HG03159 (cell line): ENCODE data around the gene DCLRE1B.
"Not testable (repeated sequence)": the region's sequence is repeated elsewhere in the genome, so short reads cannot be mapped to it uniquely, and the experiment has no call there.

Source experiments
- ATAC-seq: cut with Tn5 transposase; IDR thresholded peaks from one replicate; pipeline ENCODE4 v1.9.1; 2021; ENCODE audit warnings: mild to moderate bottlenecking, moderate library complexity; ENCODE audit not compliant: unreplicated experiment

Gene DCLRE1B

GRCh38 chr1:113946112-113946511 lies 41.0 kb downstream of the DCLRE1B start:
- no peak for ATAC-seq

- ATAC-seq: no peak
These were observed 41.7 kb downstream of the DCLRE1B start for GRCh38 chr1:113946678-113947387.

GRCh38 chr1:113947388-113948107 lies 42.4 kb downstream of the DCLRE1B start:
- ATAC-seq: no peak

- not testable (repeated sequence) for ATAC-seq
These were observed 43.0 kb downstream of the DCLRE1B start for GRCh38 chr1:113948151-113948550.

GRCh38 chr1:113949007-113949406 lies 43.9 kb downstream of the DCLRE1B start:
- ATAC-seq: no peak

GRCh38 chr1:113950908-113951307 lies 45.8 kb downstream of the DCLRE1B start:
- ATAC-seq: no peak

GRCh38 chr1:113951719-113952118 lies 46.6 kb downstream of the DCLRE1B start:
- no peak for ATAC-seq

GRCh38 chr1:113957984-113958383 lies 52.9 kb downstream of the DCLRE1B start:
- ATAC-seq: no peak

- no peak for ATAC-seq
These were observed 53.6 kb downstream of the DCLRE1B start for GRCh38 chr1:113958691-113959090.

- ATAC-seq: no peak
These were observed 58.3 kb downstream of the DCLRE1B start for GRCh38 chr1:113963281-113963906.
